Ascending aorta (tissue), 2 donors: ENCODE measurements around the gene S1PR3. TPM values are rescaled to one million over a fixed set of nuclear protein-coding genes. Genes with fewer than 3 reads are reported as not detected.

Experiments
- DNase-seq, 2 donors: peaks; one replicate each; pipeline ENCODE4 v3.0.0-alpha.2; 2019; ENCODE audit warnings: low spot score in 2 of 2
- H3K27ac ChIP-seq, 2 donors: fragments of 200-600 bp; sonication (generic); one replicate each; pipeline ENCODE4 v1.5.1; 2016 to 2017; ENCODE audit warnings: mild to moderate bottlenecking in 1 of 2
- H3K27me3 ChIP-seq: fragments of 200-600 bp; sonication (generic); one replicate; pipeline ENCODE4 v1.5.1; 2017
- H3K36me3 ChIP-seq, 2 donors: fragments of 200-600 bp; sonication (generic); one replicate each; pipeline ENCODE4 v1.5.1; 2016
- H3K4me1 ChIP-seq, 2 donors: fragments of 200-600 bp; sonication (generic); one replicate each; pipeline ENCODE4 v1.5.1; 2016 to 2017; ENCODE audit warnings: mild to moderate bottlenecking in 1 of 2
- H3K4me3 ChIP-seq, 2 donors: fragments of 200-600 bp; sonication (generic); one replicate each; pipeline ENCODE4 v1.5.1; 2016 to 2017; ENCODE audit warnings: mild to moderate bottlenecking in 1 of 2
- H3K9me3 ChIP-seq, 2 donors: fragments of 200-600 bp; sonication (generic); one replicate each; pipeline ENCODE4 v1.5.1; 2016
- intact Hi-C: fragments of 100-400 bp; cut with DNase I; formaldehyde crosslinking; loops from one replicate; pipeline ENCODE4 v1.15.1; 2023
- total RNA-seq: library from RNA; depleted of rRNA; stranded (reverse); fragments of >200 nt; gene quantifications from one replicate; pipeline ENCODE4 v1.1.0, GENCODE V29; 2016
- TF ChIP-seq, protein P1 (sequence below), 3 experiments: fragments of 200-600 bp in 2 of 3; fragments of 450-650 bp in 1 of 3; sonication (generic) in 2 of 3; IDR thresholded peaks; one replicate each; pipeline ENCODE4 v1.5.1; 2016 to 2019; ENCODE audit warnings: antibody characterized with exemption in 3 of 3, mild to moderate bottlenecking in 1 of 3, moderate library complexity in 1 of 3

The S1PR3 gene
- total RNA-seq, 1 donor from 2014 or later, result 59.3 TPM

DNA sequence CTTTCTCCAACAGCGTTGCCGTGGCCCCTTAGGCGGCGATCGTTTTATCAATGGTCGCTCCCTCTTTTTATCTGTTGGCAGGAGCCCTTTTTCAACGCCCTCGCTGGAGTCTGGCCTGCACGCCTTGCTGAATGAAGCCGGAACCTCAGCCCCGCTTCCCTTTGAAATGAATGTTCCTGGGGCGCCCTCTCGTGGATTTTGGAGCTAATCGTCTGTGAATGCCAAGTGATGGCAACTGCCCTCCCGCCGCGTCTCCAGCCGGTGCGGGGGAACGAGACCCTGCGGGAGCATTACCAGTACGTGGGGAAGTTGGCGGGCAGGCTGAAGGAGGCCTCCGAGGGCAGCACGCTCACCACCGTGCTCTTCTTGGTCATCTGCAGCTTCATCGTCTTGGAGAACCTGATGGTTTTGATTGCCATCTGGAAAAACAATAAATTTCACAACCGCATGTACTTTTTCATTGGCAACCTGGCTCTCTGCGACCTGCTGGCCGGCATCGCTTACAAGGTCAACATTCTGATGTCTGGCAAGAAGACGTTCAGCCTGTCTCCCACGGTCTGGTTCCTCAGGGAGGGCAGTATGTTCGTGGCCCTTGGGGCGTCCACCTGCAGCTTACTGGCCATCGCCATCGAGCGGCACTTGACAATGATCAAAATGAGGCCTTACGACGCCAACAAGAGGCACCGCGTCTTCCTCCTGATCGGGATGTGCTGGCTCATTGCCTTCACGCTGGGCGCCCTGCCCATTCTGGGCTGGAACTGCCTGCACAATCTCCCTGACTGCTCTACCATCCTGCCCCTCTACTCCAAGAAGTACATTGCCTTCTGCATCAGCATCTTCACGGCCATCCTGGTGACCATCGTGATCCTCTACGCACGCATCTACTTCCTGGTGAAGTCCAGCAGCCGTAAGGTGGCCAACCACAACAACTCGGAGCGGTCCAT, 10.0 kb downstream of the S1PR3 start:
- peaks cover 28 to 56% of the 10 kb centered on the region in 2 donors for H3K36me3 ChIP-seq
- peaks cover 18 to 44% of the 10 kb centered on the region in 2 donors for H3K4me1 ChIP-seq
- peak overlapping the region; percentile 72 to 75 for H3K27ac ChIP-seq
- intact Hi-C loops, result loop anchor here (1.0 kb wide), 2 partner anchors 21 to 408 kb away; no protein-coding TSS in a partner anchor
- H3K9me3 ChIP-seq, result no peaks in the 10 kb centered on the region
- TF ChIP-seq, protein P1, sequence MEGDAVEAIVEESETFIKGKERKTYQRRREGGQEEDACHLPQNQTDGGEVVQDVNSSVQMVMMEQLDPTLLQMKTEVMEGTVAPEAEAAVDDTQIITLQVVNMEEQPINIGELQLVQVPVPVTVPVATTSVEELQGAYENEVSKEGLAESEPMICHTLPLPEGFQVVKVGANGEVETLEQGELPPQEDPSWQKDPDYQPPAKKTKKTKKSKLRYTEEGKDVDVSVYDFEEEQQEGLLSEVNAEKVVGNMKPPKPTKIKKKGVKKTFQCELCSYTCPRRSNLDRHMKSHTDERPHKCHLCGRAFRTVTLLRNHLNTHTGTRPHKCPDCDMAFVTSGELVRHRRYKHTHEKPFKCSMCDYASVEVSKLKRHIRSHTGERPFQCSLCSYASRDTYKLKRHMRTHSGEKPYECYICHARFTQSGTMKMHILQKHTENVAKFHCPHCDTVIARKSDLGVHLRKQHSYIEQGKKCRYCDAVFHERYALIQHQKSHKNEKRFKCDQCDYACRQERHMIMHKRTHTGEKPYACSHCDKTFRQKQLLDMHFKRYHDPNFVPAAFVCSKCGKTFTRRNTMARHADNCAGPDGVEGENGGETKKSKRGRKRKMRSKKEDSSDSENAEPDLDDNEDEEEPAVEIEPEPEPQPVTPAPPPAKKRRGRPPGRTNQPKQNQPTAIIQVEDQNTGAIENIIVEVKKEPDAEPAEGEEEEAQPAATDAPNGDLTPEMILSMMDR (IDR thresholded peaks at IDR 0.05), result peak; percentile 76 to 87 (median 76)
- peak; percentile 46 to 94 for DNase-seq
- no peaks in the 10 kb centered on the region for H3K27me3 ChIP-seq
- peak overlapping the region; percentile 33 to 39 for H3K4me3 ChIP-seq

DNA sequence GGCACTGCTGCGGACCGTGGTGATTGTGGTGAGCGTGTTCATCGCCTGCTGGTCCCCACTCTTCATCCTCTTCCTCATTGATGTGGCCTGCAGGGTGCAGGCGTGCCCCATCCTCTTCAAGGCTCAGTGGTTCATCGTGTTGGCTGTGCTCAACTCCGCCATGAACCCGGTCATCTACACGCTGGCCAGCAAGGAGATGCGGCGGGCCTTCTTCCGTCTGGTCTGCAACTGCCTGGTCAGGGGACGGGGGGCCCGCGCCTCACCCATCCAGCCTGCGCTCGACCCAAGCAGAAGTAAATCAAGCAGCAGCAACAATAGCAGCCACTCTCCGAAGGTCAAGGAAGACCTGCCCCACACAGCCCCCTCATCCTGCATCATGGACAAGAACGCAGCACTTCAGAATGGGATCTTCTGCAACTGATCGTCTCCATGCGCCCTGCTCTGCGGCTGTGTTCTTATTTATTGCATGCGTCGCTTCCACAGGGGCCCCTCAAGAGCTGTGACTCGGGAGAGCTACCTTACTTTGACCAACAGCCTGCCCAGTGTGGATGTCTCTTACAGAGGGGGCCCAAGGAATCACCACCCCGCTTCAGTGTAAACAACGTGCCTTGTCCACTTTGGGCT, 10.8 kb downstream of the S1PR3 start:
- Histone ChIP-seq H3K9me3 (no peaks in the 10 kb centered on the region), H3K4me1 (peaks cover 18 to 39% of the 10 kb centered on the region in 2 donors), H3K36me3 (peaks cover 28 to 56% of the 10 kb centered on the region in 2 donors), H3K27me3 (no peaks in the 10 kb centered on the region), H3K4me3 (no peak overlapping the region), H3K27ac (no peak overlapping the region)
- peak in 1 of 2 donors; percentile 63 for DNase-seq
- intact Hi-C loops, result loop anchor here (1.0 kb wide), 1 partner anchor 409 kb away; no protein-coding TSS in a partner anchor
- TF ChIP-seq, protein P1 (IDR thresholded peaks at IDR 0.05), result no peak

DNA sequence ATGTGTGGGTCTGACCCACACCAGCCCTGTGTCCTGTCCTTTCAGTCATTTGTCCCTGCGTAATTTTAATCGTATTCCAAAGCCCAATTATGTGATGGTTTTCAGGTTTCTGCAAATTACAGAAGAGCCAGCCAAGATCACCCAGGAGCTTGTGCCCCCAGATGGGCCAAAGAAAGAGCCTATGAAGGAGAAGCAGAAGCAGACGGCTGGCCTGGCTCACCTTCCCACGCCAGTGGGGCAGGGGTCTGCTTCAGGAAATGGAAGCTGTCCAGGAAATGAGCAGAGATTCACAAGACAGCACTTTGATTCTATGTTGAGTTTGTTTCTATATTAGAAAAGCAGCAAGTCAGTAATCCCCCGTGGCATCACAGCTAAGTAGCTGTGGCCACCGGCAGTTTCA, 11.7 kb downstream of the S1PR3 start:
- no peak overlapping the region for H3K4me3 ChIP-seq
- TF ChIP-seq, protein P1 (IDR thresholded peaks at IDR 0.05), result no peak
- H3K27me3 ChIP-seq, result no peaks in the 10 kb centered on the region
- H3K4me1 ChIP-seq, result peaks cover 12 to 29% of the 10 kb centered on the region in 2 donors
- intact Hi-C loops, result no loop called here
- no peaks in the 10 kb centered on the region for H3K9me3 ChIP-seq
- peaks cover 26 to 52% of the 10 kb centered on the region in 2 donors for H3K36me3 ChIP-seq
- no peak overlapping the region for H3K27ac ChIP-seq
- DNase-seq, result peak in 1 of 2 donors; percentile 22

DNA sequence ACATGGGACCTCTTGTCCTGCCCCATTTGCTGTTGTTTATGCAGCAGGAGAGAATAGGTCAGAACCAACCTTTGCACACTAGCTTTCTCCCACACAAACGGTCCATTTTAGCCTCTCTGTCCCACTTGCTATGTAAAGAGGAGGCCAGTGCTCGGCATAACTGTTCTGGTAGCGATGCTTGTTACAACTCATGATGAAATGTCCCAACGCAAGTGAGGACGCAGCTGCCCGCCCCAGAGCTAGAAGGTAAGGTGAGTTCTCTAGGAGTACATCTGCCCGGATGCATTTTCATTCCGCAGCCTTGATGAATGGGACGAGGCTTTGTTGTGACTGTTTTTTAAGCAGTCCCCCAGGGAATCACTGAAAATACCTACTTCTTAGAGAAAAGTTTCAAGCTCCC, 14.1 kb downstream of the S1PR3 start:
- intact Hi-C loops, result no loop called here
- Histone ChIP-seq H3K4me1 (peaks cover 3 to 11% of the 10 kb centered on the region in 2 donors), H3K9me3 (no peaks in the 10 kb centered on the region), H3K4me3 (no peak overlapping the region), H3K27ac (no peak overlapping the region), H3K27me3 (no peaks in the 10 kb centered on the region), H3K36me3 (peaks cover 26 to 52% of the 10 kb centered on the region in 2 donors)
- TF ChIP-seq, protein P1 (IDR thresholded peaks at IDR 0.05), result no peak
- DNase-seq, result peak in 1 of 2 donors; percentile 54

DNA sequence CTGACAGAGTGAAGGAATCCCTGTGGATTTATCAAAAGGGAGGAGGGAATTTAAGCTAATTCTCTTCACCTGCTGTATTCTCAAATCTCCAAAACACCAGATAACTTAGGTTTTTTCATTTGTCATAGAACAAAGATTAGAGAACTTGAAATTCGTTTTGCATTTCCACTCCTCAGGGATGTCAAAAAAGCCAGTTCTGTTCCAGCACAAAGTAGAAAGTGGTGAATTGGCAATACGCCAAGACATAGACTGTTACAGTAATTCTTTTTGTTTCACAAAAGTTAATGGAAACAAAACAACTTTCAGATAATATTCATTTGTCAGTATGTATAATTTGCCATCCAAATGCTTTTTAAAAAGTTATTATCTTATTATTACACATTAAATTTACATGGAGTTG, 15.0 kb downstream of the S1PR3 start:
- no peak for DNase-seq
- H3K27ac ChIP-seq, result no peak overlapping the region

More for the DNA sequence above, 15.0 kb downstream of the S1PR3 start:
- H3K4me3 ChIP-seq, result no peak overlapping the region
- TF ChIP-seq, protein P1 (IDR thresholded peaks at IDR 0.05), result no peak
- no peaks in the 10 kb centered on the region for H3K27me3 ChIP-seq
- intact Hi-C loops, result no loop called here
- peaks cover 0 to 3% of the 10 kb centered on the region in 2 donors for H3K4me1 ChIP-seq
- H3K36me3 ChIP-seq, result peaks cover 26 to 51% of the 10 kb centered on the region in 2 donors
- H3K9me3 ChIP-seq, result no peaks in the 10 kb centered on the region
